ENCODE measurements around the gene PREP.

PREP gene

GRCh38 chr6:105391705-105392104, 11.2 kb downstream of the PREP start:
- no peak for DNase-seq

DNA sequence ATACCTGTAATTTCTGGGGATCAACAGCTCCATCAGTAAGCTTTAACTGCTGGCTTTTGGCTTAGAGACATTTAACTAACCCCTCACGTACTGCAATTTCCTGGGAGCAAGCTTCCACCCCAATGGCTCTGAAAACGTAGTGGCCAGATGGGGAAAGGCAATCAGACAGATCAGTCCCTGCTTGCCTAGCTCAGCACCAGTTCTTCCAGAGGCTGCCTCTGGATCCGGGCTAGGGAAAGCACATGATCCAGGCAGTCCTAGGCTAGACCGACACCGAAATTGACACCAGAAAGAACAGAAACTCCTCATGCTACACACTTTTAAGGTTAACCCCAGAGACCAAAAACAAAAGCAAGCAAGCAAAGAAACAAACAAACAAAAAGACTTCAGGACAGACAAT, 13.3 kb downstream of the PREP start:
- no peak for DNase-seq

DNA sequence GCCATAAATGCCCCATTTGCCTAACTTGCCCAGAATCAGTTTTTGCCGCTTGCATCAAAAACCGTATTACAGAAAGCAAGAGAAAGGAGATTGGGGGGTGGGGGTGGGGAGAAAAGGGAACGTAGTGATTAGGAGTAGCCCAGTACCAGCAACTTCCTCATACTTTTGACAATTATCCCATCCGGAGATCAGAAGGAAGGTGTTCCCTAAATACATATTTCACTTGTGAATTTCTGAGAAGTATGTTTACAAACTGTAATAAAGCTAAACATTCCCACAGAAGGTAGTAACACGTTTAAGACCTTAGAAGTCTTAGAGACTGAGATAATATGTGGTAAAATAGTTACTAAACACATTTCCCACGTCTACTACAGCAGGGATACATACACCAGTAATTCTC, 14.5 kb downstream of the PREP start:
- no peak for DNase-seq

- no peak for DNase-seq
Observed at GRCh38 chr6:105384004-105384403, 18.9 kb downstream of the PREP start.

DNA sequence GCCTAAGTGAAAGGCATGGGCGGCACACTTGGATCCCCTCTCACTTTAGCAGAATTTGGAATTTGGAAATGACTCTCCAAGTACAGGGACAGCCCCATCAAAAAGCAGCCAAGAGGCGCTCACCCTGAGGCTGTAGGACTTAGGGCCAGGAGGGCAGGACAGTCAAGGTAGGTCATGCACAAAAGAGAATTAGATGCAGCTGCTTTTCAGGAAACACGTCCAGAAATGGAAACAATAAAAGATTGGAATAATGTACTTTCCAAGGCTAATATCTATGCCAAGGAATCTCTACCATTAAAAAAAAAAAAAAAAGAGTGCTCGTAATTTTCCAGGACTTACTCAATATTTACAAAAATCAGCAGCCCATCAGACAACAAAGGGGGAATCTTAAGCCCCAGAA, 19.9 kb downstream of the PREP start:
- no peak for DNase-seq

DNA sequence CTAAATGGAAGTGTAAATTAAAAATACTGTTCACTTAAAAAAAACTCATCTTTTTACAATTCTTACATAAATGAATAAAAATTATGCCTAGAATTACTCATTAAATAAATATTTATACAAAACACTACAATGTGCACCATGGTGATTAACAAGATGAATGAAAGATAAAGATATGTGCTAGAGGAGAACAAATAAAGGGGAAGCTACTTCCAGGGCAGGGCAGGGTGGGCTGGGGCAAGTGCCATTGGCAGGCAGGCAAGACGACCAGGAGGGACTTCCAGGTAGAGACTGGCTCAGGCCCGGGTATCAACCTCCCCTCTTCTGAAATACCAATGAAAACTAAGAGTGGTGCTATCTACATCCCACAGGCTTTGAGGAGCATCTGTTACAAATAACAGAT, 20.4 kb downstream of the PREP start:
- DNase-seq = no peak

- DNase-seq = no peak
Observed at GRCh38 chr6:105380634-105381033, 22.2 kb downstream of the PREP start.

- DNase-seq = no peak
Observed at GRCh38 chr6:105375797-105376196, 27.1 kb downstream of the PREP start.

DNA sequence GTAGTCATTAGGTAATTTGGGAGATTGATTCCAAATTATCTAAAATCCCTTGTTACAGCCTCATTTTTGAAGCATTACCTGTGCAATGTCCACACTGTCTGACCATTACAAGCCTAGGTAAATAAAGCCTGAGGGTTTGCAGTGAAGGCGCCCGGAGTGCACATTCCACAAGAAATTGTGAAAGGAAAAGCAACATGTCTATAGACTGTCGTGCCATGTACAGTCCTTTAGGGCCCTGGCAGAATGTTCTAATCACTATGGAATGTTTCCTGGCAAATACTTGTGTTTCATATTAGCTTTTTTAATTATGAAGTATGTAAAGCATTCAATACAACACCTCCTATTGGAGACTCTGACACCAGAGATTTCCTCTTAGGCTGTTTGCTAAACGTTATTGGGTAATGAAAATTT, 28.9 kb downstream of the PREP start:
- no peak for DNase-seq

- no peak for DNase-seq
Observed at GRCh38 chr6:105373481-105373880, 29.4 kb downstream of the PREP start.

- DNase-seq = no peak
Observed at GRCh38 chr6:105372849-105373182, 30.1 kb downstream of the PREP start.

GRCh38 chr6:105372142-105372848, 30.6 kb downstream of the PREP start:
- DNase-seq = no peak

DNA sequence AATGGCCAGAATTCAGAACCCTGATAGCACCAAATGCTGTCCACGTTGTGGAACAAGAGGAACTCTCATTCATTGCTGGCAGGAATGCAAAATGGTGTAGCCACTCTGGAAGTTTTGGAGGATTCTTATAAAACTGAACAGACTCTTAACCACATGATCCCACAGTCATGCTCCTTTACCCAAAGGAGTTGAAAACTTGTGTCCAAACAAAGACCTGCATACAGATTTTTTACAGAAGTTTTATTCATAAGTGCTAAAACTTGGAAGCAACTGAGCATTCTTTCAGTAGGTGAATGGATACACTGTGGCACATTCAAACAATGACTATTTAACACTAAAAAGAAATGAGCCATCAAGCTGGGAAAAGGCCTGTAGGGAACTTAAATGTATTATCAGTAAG, 32.5 kb downstream of the PREP start:
- DNase-seq = no peak

- DNase-seq = no peak
Observed at GRCh38 chr6:105369145-105369544, 33.7 kb downstream of the PREP start.

- no peak for DNase-seq
Observed at GRCh38 chr6:105364243-105364642, 38.6 kb downstream of the PREP start.

DNA sequence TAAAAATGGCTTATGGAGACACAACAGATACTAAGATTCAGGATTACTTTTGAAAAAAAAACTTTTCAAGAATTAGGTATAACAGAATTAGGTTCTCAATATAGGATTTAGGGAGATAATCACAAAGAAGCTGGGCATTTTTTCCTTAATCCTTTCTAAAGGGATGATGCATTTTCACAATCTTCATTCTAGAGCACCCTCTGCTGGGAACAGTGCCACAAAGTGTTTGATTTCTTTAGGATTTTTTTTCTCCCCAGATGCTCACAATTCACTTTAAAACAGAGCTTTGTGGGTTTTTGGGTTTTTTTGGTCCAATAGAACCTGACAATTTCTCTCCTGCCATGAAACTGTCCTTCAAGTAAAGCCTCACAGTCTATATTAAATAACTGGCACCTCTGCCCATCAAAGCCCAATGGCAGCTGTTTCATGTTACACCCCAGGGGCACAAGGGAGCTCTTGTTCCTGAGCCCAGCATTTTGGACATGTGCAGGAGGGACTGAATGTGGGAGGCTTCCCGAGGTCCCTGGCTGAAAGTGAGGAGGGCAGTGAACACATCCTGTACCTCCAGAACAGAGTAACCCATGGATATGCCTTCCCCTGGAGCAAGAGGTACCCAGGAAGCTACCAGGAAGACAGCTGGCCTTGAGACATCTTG, 39.7 kb downstream of the PREP start:
- DNase-seq = no peak

GRCh38 chr6:105359419-105360370, 43.2 kb downstream of the PREP start:
- DNase-seq = no peak

GRCh38 chr6:105357165-105357564, 45.7 kb downstream of the PREP start:
- DNase-seq = no peak

DNA sequence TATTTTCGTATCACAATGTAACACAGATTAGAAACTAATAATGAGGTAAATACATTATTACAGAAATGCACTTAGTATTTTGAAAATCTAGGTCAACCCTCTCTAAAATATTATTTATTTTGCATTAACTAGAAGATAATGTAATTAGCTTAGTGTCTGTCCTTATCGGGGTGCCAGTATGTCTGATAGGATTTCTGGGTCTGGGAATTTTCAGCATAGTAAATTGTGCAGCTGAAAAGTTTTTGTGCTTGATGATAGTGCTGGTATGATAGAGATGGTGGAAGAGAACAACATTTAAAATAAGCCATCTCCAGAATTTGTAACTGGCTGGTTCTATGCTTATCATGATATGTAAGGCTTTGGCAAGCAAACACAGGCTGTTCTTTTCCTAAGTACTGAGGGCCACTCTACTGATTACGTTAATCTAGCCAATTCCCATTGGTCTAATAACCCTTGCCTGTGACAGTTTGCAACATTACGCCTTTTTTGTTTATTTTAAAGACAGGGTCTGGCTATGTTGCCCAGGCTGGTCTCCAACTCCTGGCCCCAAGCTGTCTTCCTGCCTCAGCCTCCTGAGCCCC, 50.8 kb downstream of the PREP start:
- no peak for DNase-seq

DNA sequence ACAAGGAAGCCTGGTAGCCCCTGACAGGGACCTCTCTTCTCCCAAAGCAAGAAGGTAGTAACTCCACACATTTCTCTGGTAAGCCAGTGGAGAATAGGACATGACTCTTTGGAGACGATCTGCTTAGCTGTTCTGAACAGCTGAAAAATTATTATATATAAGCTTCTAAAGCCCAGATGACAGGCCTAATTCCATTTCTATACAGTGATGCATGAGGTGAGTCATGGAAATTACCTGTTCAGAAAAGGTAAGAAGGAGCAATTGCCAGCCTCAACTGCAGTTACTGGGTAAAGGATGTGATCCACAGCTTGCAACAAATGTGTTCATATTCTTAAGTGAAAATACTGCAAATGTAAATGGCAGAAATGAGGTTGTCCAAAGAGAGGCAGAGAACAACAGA, 54.0 kb downstream of the PREP start:
- no peak for DNase-seq

- no peak for DNase-seq
Observed at GRCh38 chr6:105346052-105346451, 56.8 kb downstream of the PREP start.

DNA sequence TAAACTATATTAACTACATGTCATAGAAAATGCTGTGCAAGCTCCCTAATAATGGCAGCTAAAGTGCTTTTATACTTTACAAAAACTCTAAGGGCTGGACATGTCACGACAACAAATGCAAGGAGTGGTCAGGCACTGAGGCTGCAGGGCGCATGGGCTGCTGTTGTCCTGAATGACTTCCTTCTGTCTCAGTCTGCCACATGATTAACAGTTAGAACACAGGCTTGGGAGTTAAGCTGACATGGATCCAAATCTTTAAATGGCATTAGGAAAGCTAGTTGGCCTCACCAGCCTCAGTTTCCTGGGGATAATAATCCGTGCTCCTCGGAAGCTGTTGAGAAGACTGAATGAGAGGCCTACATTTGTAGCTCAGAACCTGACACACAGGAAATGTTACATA, 57.4 kb downstream of the PREP start:
- DNase-seq = no peak

- no peak for DNase-seq
Observed at GRCh38 chr6:105344881-105345370, 58.0 kb downstream of the PREP start.
